Activated effector memory CD4-positive, alpha-beta T cell treated with anti-CD3 and anti-CD28 coated beads, Interleukin-2, amount 50 U/mL, for 16 hours (primary cell): ENCODE data around the gene TICAM2.
"Not testable (repeated sequence)": the region's sequence is repeated elsewhere in the genome, so short reads cannot be mapped to it uniquely, and the experiment has no call there.

Source experiments
- DNase-seq: peaks from one replicate; pipeline ENCODE4 v3.0.0-alpha.2; 2020

TICAM2 gene

DNA sequence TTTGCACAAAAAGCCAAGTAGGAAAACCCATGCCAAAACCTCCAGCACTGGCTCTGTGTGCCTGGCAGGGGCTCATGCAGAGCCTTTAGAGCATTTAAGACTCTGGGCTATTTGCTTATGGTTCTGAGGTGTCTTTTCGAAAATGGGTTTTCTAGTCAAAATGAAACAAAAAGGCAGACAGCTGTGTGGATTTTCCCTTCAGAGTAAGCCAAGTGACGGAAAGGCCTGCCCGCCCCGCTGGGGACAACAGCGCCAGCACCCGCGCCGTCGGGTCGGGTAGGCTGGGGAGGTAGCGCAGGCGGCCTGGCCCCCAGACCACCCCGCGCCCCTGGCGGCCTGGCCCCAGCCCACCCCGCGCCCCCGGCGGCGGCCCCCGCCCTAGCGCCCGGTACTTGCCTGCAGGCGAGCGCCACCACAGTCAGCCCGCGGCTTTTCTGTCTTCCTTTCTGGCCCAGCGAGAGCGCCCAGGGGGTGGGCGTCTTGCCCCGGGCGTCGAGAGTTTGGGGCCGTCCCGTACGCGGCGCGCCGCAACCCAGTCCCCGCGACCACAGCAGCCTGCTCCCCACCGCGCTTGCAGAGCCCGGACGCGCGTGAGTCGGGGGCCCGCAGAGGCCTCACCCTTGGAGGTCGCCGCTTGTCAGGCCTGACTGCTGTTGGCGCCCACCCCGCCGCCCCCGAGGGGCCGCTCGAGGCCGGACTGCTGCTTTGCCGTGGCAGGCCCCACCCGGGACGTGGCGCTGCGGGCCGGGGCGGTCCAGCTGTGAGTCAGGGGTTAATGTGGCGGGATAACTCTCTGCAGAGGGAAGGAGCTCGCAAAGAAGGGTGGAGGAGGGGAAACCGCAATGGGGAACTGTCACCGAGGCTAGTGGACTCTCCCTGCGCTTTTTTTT, at the start of gene TICAM2:
Gene TICAM2, minus strand, starts transcription at position 779 of the 890 bp plus-strand sequence. CDS start 21,223 bp downstream, outside the sequence.
- peak; percentile 84 for DNase-seq

- DNase-seq = no peak
Measured at GRCh38 chr5:115649541-115649940, 47.3 kb upstream of the TICAM2 start.

GRCh38 chr5:115648056-115648455, 45.8 kb upstream of the TICAM2 start:
- DNase-seq = no peak

DNA sequence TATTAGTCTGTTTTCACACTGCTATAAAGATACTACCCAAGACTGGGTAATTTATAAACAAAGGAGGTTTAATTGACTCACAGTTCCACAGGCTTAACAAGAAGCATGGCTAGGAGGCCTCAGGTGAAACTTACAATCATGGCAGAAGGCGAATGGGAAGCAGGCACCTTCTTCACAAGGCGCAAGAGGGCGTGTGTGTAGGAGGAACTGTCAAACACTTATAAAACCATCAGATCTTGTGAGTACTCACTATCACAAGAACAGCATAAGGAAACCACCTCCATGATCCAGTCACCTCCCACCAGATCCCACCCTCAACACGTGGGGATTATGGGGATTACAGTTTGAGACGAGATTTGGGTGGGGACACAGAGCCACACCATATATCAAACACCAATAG, 43.1 kb upstream of the TICAM2 start:
- not testable (repeated sequence) for DNase-seq

GRCh38 chr5:115644046-115644445, 41.8 kb upstream of the TICAM2 start:
- DNase-seq = no peak

- no peak for DNase-seq
Measured at GRCh38 chr5:115641948-115642347, 39.7 kb upstream of the TICAM2 start.

DNA sequence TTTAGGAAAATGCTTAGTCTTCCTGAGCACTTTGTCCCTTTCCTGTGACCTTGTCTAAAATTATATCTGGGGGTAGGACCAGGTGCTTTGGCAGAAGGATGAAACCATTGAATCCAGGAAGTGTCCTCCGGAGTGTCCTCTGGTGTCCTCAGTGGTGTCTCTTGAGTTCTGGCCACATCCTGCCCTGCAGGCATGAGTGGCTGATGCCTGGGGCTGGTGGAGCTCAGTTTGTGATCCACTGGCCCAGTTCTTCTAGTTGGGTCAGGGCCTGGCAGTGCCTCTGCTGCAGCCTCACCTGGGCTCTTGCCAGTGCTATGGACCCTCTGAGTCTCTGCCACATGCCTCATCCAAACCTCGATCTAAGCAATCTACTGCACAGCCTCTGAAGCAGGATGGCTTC, 38.0 kb upstream of the TICAM2 start:
- DNase-seq = no peak

- no peak for DNase-seq
Measured at GRCh38 chr5:115639377-115639776, 37.1 kb upstream of the TICAM2 start.

GRCh38 chr5:115637507-115637906, 35.2 kb upstream of the TICAM2 start:
- no peak for DNase-seq

DNA sequence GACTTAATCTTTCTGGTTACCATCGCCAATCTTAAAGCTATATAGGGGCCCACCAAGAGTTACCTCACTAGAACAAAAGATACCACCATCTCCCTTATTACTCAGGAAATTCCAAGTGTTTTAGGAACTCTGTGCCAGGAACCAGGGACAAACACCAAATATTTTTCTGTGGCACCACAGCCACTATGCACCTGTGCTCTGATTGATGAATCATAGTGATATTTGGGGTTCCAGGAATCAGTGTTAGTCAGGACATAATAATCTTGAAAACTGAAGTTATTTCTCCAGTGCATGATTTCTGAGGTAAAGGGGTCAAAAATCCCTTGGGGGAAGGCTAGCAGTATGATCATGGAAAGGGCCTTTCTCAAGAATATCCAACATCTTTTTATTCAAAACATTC, 33.7 kb upstream of the TICAM2 start:
- DNase-seq = no peak

DNA sequence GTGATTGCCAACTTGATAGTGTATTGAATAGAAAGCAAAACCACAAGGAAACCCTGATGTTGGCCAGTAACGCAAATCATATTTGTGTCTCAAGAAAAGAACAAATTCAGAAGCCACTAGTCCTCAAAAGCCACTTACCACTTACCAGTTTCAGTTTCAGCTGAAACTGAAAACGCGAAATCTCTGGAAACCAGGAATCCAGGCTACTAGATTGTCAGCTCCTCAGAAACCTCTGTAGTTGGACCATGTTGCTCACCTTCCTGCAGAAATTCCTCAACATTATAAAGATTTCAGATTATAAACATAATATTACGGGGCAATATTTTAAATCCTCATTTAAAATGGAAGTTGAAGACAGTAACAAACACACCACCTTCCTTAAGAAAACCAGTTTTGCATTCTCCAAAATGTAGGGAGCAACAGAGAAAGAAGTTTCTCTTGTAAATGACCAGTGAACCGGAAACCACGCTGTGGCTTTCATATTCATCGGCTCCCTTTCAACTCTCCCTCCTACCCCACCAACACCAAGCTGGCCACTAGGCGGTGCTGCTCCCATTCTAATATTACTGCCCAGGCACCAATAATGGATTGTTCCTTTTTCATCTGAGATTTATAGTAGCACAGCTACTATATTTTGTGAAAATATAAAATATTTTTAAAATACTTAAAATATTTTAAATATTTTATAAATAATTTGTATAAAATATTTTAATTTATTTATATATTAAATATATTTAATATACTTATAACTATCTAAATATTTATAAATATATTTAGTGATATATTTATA, 32.3 kb upstream of the TICAM2 start:
- DNase-seq = peak; percentile 93

GRCh38 chr5:115629903-115630302, 27.6 kb upstream of the TICAM2 start:
- DNase-seq = no peak

GRCh38 chr5:115627295-115627865, 25.1 kb upstream of the TICAM2 start:
- DNase-seq = no peak

DNA sequence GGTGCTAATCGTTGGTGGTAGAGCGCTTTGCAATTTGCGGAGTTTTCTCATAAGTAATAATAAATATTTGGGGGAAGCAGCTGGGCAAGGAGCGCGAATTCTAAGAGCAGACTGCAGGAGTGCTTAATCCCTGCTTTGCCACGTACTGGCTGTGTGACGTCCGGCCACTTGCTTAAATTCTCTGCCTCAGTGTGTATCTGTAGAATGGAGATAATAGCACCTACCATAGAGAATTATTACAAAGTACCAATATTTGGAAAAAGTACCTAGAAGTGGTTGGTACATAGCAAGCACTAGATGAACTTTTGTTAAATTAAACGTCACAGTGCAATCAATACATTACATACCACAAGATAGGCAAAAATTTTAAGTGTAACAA, 24.2 kb upstream of the TICAM2 start:
- DNase-seq = no peak

DNA sequence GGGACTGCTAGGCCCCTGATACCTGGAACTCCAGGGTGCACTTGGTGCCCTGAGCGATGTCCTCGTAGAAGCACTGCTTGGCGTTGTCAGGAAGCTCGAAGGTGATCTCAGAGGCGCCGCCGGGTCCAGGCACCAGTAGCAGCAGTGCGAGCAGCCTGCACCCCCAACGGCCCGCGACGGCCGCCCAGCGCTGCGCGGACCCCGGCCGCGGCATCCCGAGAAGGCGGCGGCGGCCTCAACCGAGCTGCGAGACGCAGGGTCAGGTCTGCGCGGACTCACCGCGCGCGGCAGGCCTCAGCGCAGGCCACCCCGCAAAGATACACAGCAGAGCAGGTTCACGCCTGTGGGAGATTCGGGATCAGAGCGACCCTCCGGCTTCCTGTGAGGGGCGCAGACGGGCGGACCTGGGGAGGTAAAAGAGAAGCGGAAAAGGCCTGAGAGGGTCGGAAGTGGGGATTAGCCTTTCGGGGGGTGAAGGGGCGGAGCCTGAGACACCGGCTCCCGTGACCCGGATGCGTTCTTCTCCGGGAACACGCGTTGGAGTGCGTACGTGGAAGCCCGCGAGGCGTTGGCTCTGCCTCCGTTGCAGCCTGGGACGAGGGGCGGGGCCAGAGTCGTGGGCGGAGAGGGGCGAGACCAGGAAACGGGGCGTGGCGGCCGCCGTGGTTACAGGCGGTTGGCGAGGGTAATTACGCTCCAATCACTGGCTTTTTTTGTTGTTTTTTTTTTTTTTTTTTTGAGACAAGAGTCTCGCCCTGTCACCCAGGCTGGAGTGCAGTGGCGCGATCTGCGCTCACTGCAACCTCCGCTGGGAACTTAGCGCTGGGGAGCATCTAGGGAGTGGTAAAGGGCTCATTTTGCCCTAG, 23.5 kb upstream of the TICAM2 start, which contains the start of gene TMED7:
Gene TMED7, minus strand, starts transcription at position 458 of the 866 bp plus-strand sequence. Its CDS starts 244 bp downstream, at position 214.
- DNase-seq = peak; percentile 100

DNA sequence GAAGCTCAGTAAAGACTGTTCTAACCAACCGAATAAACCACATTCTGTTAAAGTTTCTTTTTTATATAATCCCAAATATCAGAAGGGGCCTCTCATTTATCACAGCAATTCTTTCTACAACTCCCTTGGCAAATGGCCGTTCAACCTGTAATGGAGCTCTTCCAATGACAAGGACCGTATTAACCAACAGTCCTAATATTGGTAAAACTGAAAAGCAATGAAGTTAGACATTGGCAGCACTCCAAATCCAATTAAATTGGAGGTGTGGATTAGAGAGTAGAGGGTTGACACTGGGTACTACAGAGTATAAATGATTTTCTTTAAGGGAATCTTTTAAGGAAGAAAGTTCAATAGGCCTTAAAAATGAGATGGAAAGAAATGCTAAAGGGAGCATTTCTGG, 22.7 kb upstream of the TICAM2 start:
- DNase-seq = no peak

DNA sequence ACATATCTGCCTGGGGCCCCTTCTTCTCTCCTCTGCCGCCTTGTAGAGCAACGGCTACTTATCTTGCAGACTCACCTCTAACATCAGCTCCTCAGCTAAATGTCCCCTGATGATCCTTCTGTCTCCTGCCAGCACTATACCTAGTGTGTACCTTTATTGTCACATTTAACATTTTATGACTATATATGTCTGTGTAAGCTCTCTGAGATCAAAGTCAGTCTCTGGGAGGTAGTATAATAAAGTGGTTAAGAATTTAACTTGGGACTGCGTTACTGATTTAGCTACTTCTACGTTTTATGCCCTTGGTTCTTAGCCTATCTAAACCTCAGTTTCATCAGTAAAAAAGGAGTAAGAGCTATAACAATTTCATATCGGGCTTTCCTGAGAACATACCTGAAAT, 21.4 kb upstream of the TICAM2 start:
- no peak for DNase-seq

- no peak for DNase-seq
Measured at GRCh38 chr5:115621365-115621900, 19.2 kb upstream of the TICAM2 start.

GRCh38 chr5:115616892-115617291, 14.6 kb upstream of the TICAM2 start:
- no peak for DNase-seq

DNA sequence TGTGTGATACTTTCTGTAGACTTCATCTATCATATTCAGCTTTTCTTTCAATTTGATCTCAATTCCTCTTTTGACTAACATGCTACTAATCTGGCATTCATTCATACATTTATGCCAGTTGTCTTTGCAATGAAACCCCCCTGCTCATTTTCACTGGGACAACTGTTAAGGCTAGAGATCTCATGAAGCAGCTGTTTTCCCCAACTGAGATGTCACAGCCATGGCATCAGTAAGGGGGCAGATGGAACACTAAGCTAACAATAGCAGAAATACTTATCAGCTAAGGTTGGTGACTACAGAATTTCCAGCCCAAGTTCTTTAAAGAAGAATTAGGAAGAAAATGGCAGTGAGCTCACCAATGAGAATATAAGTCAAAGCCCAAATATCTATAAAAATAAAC, 14.2 kb upstream of the TICAM2 start:
- DNase-seq = no peak

DNA sequence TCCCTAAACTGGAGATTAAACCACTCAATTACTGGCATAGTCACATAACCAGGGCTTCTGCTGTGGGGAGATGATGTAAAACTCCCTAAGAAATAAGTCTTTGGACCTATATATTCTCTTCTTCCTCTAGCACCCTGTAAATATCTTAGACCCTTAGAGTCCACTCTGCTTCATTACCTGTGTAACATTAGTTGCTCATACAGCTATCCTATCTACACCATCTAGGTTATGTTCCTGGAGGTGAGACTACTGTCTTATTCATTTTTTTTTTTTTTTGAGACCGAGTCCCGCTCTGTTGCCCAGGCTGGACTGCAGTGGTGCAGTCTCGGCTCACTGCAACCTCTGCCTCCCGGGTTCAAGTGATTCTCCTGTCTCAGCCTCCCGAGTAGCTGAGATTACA, 9.6 kb upstream of the TICAM2 start:
- no peak for DNase-seq

- no peak for DNase-seq
Measured at GRCh38 chr5:115607935-115608334, 5.7 kb upstream of the TICAM2 start.
